ENCODE data around the gene DLG2. TPM values are rescaled to one million over a fixed set of nuclear protein-coding genes. Genes with fewer than 3 reads are reported as not detected.

DLG2 gene
- total RNA-seq, 4 donors from 2014 or later: 0.18 to 8.3 (median 2.5) TPM

GRCh38 chr11:83676056-83676601 is 1951.0 kb downstream of the DLG2 start:
- H3K27me3 ChIP-seq: no peaks in the 10 kb centered on the region
- DNase-seq: no peak

GRCh38 chr11:83674102-83674896 is 1952.8 kb downstream of the DLG2 start:
- DNase-seq: no peak
- no peak for TF ChIP-seq POLR2A (IDR thresholded peaks at IDR 0.05)
- TF ChIP-seq, protein P1, sequence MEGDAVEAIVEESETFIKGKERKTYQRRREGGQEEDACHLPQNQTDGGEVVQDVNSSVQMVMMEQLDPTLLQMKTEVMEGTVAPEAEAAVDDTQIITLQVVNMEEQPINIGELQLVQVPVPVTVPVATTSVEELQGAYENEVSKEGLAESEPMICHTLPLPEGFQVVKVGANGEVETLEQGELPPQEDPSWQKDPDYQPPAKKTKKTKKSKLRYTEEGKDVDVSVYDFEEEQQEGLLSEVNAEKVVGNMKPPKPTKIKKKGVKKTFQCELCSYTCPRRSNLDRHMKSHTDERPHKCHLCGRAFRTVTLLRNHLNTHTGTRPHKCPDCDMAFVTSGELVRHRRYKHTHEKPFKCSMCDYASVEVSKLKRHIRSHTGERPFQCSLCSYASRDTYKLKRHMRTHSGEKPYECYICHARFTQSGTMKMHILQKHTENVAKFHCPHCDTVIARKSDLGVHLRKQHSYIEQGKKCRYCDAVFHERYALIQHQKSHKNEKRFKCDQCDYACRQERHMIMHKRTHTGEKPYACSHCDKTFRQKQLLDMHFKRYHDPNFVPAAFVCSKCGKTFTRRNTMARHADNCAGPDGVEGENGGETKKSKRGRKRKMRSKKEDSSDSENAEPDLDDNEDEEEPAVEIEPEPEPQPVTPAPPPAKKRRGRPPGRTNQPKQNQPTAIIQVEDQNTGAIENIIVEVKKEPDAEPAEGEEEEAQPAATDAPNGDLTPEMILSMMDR (IDR thresholded peaks at IDR 0.05): no peak
- Histone ChIP-seq H3K4me1 (no peaks in the 10 kb centered on the region), H3K36me3 (no peaks in the 10 kb centered on the region), H3K9me3 (no peaks in the 10 kb centered on the region), H3K4me3 (no peak overlapping the region), H3K27ac (no peak overlapping the region), H3K27me3 (no peaks in the 10 kb centered on the region)

More at GRCh38 chr11:83676056-83676601, 1951.0 kb downstream of the DLG2 start:
- Histone ChIP-seq H3K4me1 (no peaks in the 10 kb centered on the region), H3K27ac (no peak overlapping the region), H3K4me3 (no peak overlapping the region), H3K9me3 (no peaks in the 10 kb centered on the region), H3K36me3 (no peaks in the 10 kb centered on the region)
- TF ChIP-seq, protein P1 (IDR thresholded peaks at IDR 0.05): no peak

DNA sequence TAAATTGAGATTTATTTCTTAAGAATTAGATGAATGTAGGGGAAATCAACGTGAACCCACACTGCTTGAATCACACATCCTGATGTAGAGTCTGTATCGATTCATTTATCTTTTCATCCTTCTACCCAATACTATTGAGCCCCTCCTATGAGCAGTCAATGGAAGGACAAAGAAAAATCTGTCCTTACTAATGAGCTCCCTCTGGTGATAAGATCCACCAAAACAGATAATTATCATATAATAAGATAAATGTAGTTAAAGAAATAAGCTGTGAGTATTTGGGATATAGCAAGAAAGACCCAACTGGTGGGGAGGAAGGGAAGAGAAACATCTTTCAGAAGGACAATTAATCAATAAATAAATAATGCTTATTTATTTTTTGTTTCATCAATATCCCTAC is 1955.9 kb downstream of the DLG2 start:
- TF ChIP-seq POLR2A (IDR thresholded peaks at IDR 0.05): no peak
- TF ChIP-seq, protein P1 (IDR thresholded peaks at IDR 0.05): peak in 3 of 6 experiments; percentile 20 to 32 (median 23)
- Histone ChIP-seq H3K36me3 (no peaks in the 10 kb centered on the region), H3K9me3 (no peaks in the 10 kb centered on the region), H3K4me3 (no peak overlapping the region), H3K27me3 (no peaks in the 10 kb centered on the region), H3K4me1 (no peaks in the 10 kb centered on the region), H3K27ac (no peak overlapping the region)
- DNase-seq: no peak

- no peak for DNase-seq
- H3K4me3 ChIP-seq: no peak overlapping the region
- TF ChIP-seq, protein P1 (IDR thresholded peaks at IDR 0.05): no peak
- TF ChIP-seq POLR2A (IDR thresholded peaks at IDR 0.05): no peak
- no peaks in the 10 kb centered on the region for H3K9me3 ChIP-seq
- H3K27me3 ChIP-seq: no peaks in the 10 kb centered on the region
- no peaks in the 10 kb centered on the region for H3K4me1 ChIP-seq
- no peaks in the 10 kb centered on the region for H3K36me3 ChIP-seq
- no peak overlapping the region for H3K27ac ChIP-seq
Measured at GRCh38 chr11:83666149-83666548, 1961.0 kb downstream of the DLG2 start.

DNA sequence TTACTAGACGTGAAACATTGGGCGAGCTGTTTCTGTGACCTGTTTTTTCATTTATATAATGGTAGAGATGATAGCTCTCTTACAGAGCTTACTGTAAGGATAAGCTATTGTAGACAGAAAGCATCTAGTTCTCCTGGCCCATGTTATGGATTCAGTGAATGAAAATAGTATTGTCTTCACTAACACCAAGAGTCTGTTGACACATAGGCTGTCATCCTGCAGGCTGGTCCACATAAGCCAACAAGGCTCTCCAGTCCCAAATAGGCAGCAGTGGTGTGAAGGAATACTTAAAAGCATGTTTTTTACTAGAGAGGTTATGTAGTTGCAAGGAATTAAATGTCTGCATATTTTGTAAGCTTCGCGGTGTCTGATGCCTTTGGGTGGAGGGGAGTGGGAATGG is 1963.2 kb downstream of the DLG2 start:
- Histone ChIP-seq H3K9me3 (no peaks in the 10 kb centered on the region), H3K4me3 (no peak overlapping the region), H3K4me1 (no peaks in the 10 kb centered on the region), H3K27me3 (no peaks in the 10 kb centered on the region), H3K36me3 (no peaks in the 10 kb centered on the region), H3K27ac (no peak overlapping the region)
- TF ChIP-seq, protein P1 (IDR thresholded peaks at IDR 0.05): no peak
- TF ChIP-seq POLR2A (IDR thresholded peaks at IDR 0.05): no peak
- no peak for DNase-seq
